ENCODE measurements around the gene POLD3.

The POLD3 gene

DNA sequence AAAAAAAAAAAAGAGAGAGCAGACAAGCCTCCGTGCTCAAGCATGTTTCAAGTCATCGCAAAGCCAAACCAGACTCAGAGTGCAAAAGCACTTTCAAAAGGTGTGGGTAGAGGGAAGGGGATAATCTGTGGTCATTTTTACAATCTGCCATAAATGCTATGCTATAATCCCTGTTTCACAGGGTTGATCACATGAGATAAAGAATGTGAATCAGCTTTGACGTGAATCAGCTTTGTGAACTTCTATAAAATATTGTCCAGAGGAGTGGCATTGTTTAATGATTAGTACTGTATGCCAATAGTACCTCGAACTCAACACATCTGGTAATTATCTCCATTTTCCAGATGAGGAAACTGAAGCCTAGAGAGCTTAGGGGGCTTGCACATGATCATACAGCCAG, 20.0 kb upstream of the POLD3 start:
- Histone ChIP-seq H3K36me3 (replicated peaks; ENCODE audit: low read depth, low read length) (no peaks in the 10 kb centered on the region), H3K79me2 (ENCODE audit: low read length) (no peaks in the 10 kb centered on the region), H4K20me1 (ENCODE audit: insufficient read depth, low read length) (no peaks in the 10 kb centered on the region), H3K4me2 (ENCODE audit: low read length) (no peak overlapping the region), H3K9me3 (ENCODE audit: insufficient read depth, low read length) (no peaks in the 10 kb centered on the region), H3K27me3 (ENCODE audit: low read depth, low read length) (peaks cover 7% of the 10 kb centered on the region; the same call in 1 of the 2 replicates), H3K9ac (ENCODE audit: low read length) (no peak overlapping the region), H3K4me3 (ENCODE audit: low read length) (no peak overlapping the region), H3K27ac (ENCODE audit: low read length) (no peak overlapping the region), H2AFZ (ENCODE audit: low read depth, low read length) (no peak overlapping the region), H3K4me1 (ENCODE audit: low read length) (peaks cover 11% of the 10 kb centered on the region)
- no peak for TF ChIP-seq EZH2phosphoT487 (IDR thresholded peaks at IDR 0.05; ENCODE audit: low read depth)
- TF ChIP-seq, protein P1, sequence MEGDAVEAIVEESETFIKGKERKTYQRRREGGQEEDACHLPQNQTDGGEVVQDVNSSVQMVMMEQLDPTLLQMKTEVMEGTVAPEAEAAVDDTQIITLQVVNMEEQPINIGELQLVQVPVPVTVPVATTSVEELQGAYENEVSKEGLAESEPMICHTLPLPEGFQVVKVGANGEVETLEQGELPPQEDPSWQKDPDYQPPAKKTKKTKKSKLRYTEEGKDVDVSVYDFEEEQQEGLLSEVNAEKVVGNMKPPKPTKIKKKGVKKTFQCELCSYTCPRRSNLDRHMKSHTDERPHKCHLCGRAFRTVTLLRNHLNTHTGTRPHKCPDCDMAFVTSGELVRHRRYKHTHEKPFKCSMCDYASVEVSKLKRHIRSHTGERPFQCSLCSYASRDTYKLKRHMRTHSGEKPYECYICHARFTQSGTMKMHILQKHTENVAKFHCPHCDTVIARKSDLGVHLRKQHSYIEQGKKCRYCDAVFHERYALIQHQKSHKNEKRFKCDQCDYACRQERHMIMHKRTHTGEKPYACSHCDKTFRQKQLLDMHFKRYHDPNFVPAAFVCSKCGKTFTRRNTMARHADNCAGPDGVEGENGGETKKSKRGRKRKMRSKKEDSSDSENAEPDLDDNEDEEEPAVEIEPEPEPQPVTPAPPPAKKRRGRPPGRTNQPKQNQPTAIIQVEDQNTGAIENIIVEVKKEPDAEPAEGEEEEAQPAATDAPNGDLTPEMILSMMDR (IDR thresholded peaks at IDR 0.05; ENCODE audit: low read depth, low read length): no peak

DNA sequence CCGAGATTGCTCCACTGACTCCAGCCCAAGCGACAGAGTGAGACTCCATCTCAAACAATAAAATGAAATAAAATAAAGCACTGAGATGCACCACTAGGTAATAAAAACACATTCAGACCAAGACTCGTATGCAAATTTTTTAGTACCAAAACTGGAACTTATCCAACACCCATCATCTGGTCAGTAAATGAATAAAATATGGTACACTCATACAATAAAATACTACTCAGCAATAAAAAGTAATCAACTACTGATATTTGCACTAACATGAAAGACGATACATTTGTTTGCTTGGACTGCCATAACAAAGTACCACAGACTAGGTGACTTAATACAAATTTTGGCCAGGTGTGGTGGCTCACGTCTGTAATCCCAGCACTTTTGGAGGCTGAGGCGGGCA, 17.8 kb upstream of the POLD3 start:
- peaks cover 7% of the 10 kb centered on the region; the same call in 1 of the 2 replicates for H3K27me3 ChIP-seq (ENCODE audit: low read depth, low read length)

DNA sequence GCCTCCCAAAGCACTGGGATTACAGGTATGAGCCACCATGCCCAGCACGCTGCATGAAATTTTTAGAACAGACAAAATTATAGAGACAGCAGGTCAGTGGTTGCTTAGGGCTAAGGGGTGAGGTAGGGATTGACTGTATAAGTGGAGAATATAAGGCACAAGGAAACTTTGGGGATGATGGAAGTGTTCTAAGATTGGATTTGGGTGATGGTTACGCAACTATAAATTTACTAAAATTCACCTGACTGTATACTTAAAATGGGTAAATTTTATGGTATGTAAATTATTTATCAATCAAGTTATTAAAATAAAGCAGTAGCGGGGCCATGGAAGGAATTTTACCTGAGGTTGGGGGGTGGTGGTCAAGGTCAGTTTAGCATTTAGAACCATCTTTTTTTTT, 16.4 kb upstream of the POLD3 start:
- Histone ChIP-seq H3K27ac (ENCODE audit: low read length) (no peak overlapping the region), H3K79me2 (ENCODE audit: low read length) (no peaks in the 10 kb centered on the region), H3K9ac (ENCODE audit: low read length) (no peak overlapping the region), H3K4me1 (ENCODE audit: low read length) (0 out of 2 replicates have a peak, but pooled peaks cover 3% of the 10 kb centered on the region), H3K27me3 (ENCODE audit: low read depth, low read length) (peaks cover 7% of the 10 kb centered on the region; the same call in 1 of the 2 replicates), H3K4me2 (ENCODE audit: low read length) (no peak overlapping the region), H3K4me3 (ENCODE audit: low read length) (no peak overlapping the region), H3K9me3 (ENCODE audit: insufficient read depth, low read length) (no peaks in the 10 kb centered on the region), H2AFZ (ENCODE audit: low read depth, low read length) (no peak overlapping the region), H4K20me1 (ENCODE audit: insufficient read depth, low read length) (no peaks in the 10 kb centered on the region), H3K36me3 (replicated peaks; ENCODE audit: low read depth, low read length) (no peaks in the 10 kb centered on the region)
- no peak for TF ChIP-seq EZH2phosphoT487 (IDR thresholded peaks at IDR 0.05; ENCODE audit: low read depth)
- TF ChIP-seq, protein P1 (IDR thresholded peaks at IDR 0.05; ENCODE audit: low read depth, low read length): no peak

More for the DNA sequence above, 17.8 kb upstream of the POLD3 start:
- Histone ChIP-seq H3K79me2 (ENCODE audit: low read length) (no peaks in the 10 kb centered on the region), H3K36me3 (replicated peaks; ENCODE audit: low read depth, low read length) (no peaks in the 10 kb centered on the region), H4K20me1 (ENCODE audit: insufficient read depth, low read length) (no peaks in the 10 kb centered on the region), H3K4me3 (ENCODE audit: low read length) (no peak overlapping the region), H3K9me3 (ENCODE audit: insufficient read depth, low read length) (no peaks in the 10 kb centered on the region), H2AFZ (ENCODE audit: low read depth, low read length) (no peak overlapping the region), H3K27ac (ENCODE audit: low read length) (no peak overlapping the region), H3K9ac (ENCODE audit: low read length) (no peak overlapping the region), H3K4me2 (ENCODE audit: low read length) (no peak overlapping the region), H3K4me1 (ENCODE audit: low read length) (0 out of 2 replicates have a peak, but pooled peaks cover 3% of the 10 kb centered on the region)
- TF ChIP-seq, protein P1 (IDR thresholded peaks at IDR 0.05; ENCODE audit: low read depth, low read length): no peak
- TF ChIP-seq EZH2phosphoT487 (IDR thresholded peaks at IDR 0.05; ENCODE audit: low read depth): no peak

DNA sequence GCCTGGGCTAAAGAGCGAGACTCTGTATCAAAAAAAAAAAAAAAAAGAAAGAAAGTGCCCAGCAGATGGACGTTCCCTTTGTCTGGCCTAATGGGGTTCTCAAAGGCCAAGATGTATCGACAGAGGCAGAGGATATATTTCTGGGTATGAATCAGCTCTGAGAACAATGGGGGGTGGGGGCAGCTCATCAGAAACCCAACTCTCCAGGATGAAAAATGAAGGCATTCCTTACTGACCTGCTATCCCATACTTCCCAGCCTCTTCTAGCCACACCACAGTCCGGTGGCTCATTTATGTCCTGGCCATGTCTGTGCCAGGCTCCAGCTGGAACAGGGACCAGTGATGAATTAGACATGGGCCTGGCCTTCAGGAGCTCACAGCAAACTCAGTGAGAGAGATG, 15.2 kb upstream of the POLD3 start:
- no peak overlapping the region for H3K4me2 ChIP-seq (ENCODE audit: low read length)
- no peaks in the 10 kb centered on the region for H4K20me1 ChIP-seq (ENCODE audit: insufficient read depth, low read length)
- no peaks in the 10 kb centered on the region for H3K79me2 ChIP-seq (ENCODE audit: low read length)
- 0 out of 2 replicates have a peak, but pooled peaks cover 3% of the 10 kb centered on the region for H3K4me1 ChIP-seq (ENCODE audit: low read length)
- H3K4me3 ChIP-seq (ENCODE audit: low read length): no peak overlapping the region
- H3K27me3 ChIP-seq (ENCODE audit: low read depth, low read length): peaks cover 7% of the 10 kb centered on the region; the same call in 1 of the 2 replicates
- H3K27ac ChIP-seq (ENCODE audit: low read length): no peak overlapping the region
- H3K36me3 ChIP-seq (replicated peaks; ENCODE audit: low read depth, low read length): no peaks in the 10 kb centered on the region
- no peaks in the 10 kb centered on the region for H3K9me3 ChIP-seq (ENCODE audit: insufficient read depth, low read length)
- TF ChIP-seq, protein P1 (IDR thresholded peaks at IDR 0.05; ENCODE audit: low read depth, low read length): no peak
- no peak for TF ChIP-seq EZH2phosphoT487 (IDR thresholded peaks at IDR 0.05; ENCODE audit: low read depth)
- H2AFZ ChIP-seq (ENCODE audit: low read depth, low read length): no peak overlapping the region
- no peak overlapping the region for H3K9ac ChIP-seq (ENCODE audit: low read length)
